OCI-LY1 (cell line): ENCODE results near the gene FAM200C.

Experiments used
- CTCF ChIP-seq: fragments of 200-600 bp; sonication (generic), shearing (Covaris generic); IDR thresholded peaks from 2 replicates; pipeline ENCODE4 v1.5.1; 2017; ENCODE audit warnings: mild to moderate bottlenecking, antibody characterized with exemption, low read length, moderate library complexity, mixed read lengths
- EZH2 ChIP-seq: fragments of 200-600 bp; sonication (generic), shearing (Covaris generic); IDR thresholded peaks from 2 replicates; pipeline ENCODE4 v1.8.0; 2017; ENCODE audit warnings: borderline replicate concordance, mixed run types, mild to moderate bottlenecking, antibody characterized with exemption, low read length, moderate library complexity, mixed read lengths

- TF ChIP-seq CTCF = no peak
- no peak for TF ChIP-seq EZH2
Measured at GRCh38 chr5:160366230-160366629, 33.6 kb downstream of the FAM200C start.
